Heart right ventricle (tissue), 16 donors: ENCODE measurements around the gene TEX28. TPM values are rescaled to one million over a fixed set of nuclear protein-coding genes. Genes with fewer than 3 reads are reported as not detected.
A peak's percentile ranks its signal among the peaks of the same experiment; 100 is the strongest.
"Not testable (repeated sequence)": the region's sequence is repeated elsewhere in the genome, so short reads cannot be mapped to it uniquely, and the experiment has no call there.

ENCODE experiments used
- ATAC-seq, 8 donors: fragments of 200-7000 bp; cut with Tn5 transposase; one replicate each; pipeline ENCODE4 v1.9.1; 2020; ENCODE audit warnings: mild to moderate bottlenecking in 8 of 8, moderate library complexity in 8 of 8, moderate number of reproducible peaks in 1 of 8
- DNase-seq, 2 donors: peaks; one replicate each; pipeline ENCODE4 v3.0.0-alpha.2; 2020
- H3K27ac ChIP-seq, 10 donors: fragments of 200-600 bp; sonication (generic) in 2 of 10; one replicate each; pipeline versions ENCODE4 v1.5.0 to v1.8.0; 2020 to 2022; ENCODE audit warnings: mild to moderate bottlenecking in 3 of 10
- H3K27me3 ChIP-seq, 7 donors: fragments of 200-600 bp; one replicate each; pipeline ENCODE4 v1.8.0; 2021 to 2022; ENCODE audit warnings: mild to moderate bottlenecking in 2 of 7
- H3K36me3 ChIP-seq, 9 donors: fragments of 200-600 bp; sonication (generic) in 1 of 9; one replicate each; pipeline versions ENCODE4 v1.5.0 to v1.8.0; 2020 to 2022; ENCODE audit warnings: mild to moderate bottlenecking in 2 of 9
- H3K4me1 ChIP-seq, 9 donors: fragments of 200-600 bp; sonication (generic) in 1 of 9; one replicate each; pipeline versions ENCODE4 v1.5.0 to v1.8.0; 2020 to 2022; ENCODE audit warnings: mild to moderate bottlenecking in 4 of 9
- H3K4me3 ChIP-seq, 10 donors: fragments of 200-600 bp; sonication (generic) in 2 of 10; one replicate each; pipeline versions ENCODE4 v1.5.0 to v1.8.0; 2020 to 2022; ENCODE audit warnings: mild to moderate bottlenecking in 7 of 10, moderate library complexity in 2 of 10
- H3K9me3 ChIP-seq, 11 donors: fragments of 200-600 bp in 10 of 11; sonication (generic) in 2 of 11; one replicate each; pipeline versions ENCODE4 v1.5.0 to v1.8.0; 2013 to 2022; ENCODE audit warnings: mild to moderate bottlenecking in 2 of 11, control low read depth in 1 of 11, moderate library complexity in 1 of 11
- CTCF ChIP-seq, 9 donors: fragments of 200-600 bp; sonication (generic) in 2 of 9; IDR thresholded peaks; one replicate each; pipeline versions ENCODE4 v1.5.0 to v1.8.0; 2021 to 2022; ENCODE audit warnings: antibody characterized with exemption in 9 of 9, mild to moderate bottlenecking in 5 of 9, moderate library complexity in 1 of 9
- WGBS, 2 donors: extraction: QIAGEN DNeasy Blood & Tissue Kit; methylation state at CpG; one replicate each; pipeline ENCODE4 v1.1.7; 2013; ENCODE audit warnings: inconsistent platforms in 1 of 2; 5-methylcytosine and 5-hydroxymethylcytosine counted together
- intact Hi-C, 10 donors: fragments of 100-400 bp; cut with DNase I; formaldehyde crosslinking; loops; one replicate each; pipeline versions ENCODE4 v1.11.1 to v1.14.2; 2022
- long read RNA-seq, 3 donors: library from polyadenylated mRNA; unstranded; transcript quantifications; one replicate each; pipeline ENCODE4 v2.0.0, GENCODE V29; 2020 to 2021
- polyA plus RNA-seq, 2 donors: library from polyadenylated mRNA; stranded (reverse); fragments of 200-250 nt; gene quantifications; one replicate each; pipeline ENCODE4 v1.2.3, GENCODE V29; 2013
- total RNA-seq, 10 donors: library from RNA; stranded (reverse); fragmentation: NEBNext Ultra II Directional in 3 of 10; extraction: Animal tissue kit (Norgen Biotek cat#: 25700) in 3 of 10; gene quantifications; one replicate each; pipeline versions ENCODE4 v1.2.1 to v1.2.4, GENCODE V29; 2021 to 2023
- donor health status: Arrhythmogenic right ventricular cardiomyopathy.
- donor health status: ischemic (EF 13 %, LVEDD 7.1; RV severe dilation, severe dysfunction).
- donor health status: healthy with polysubstance abuse.
- donor health status: DM: no; HTN: yes; CAD: no.
- donor health status: DM: no; HTN: no; CAD: no.
- donor health status: ischemic (EF 25% LVEDD 6.9; RV normal size, moderate dysfunction).
- donor health status: ischemic (EF 25% LVEDD 5.7; RV mildly dilated, moderate dysfunction).
- donor health status: healthy.
- donor health status: DM: yes; HTN: yes; CAD: no.
- donor health status: Ischemic cardiomyopathy.
- donor health status: ischemic (EF 35%, LVEDD 5.7; RV mildly dilated, moderate dysfunction).
- donor health status: nonischemic (EF 11% LVEDD 7.7; RV severe dilation, severe dysfunction).
- donor health status: DM: yes; HTN: yes; CAD: no.
- donor health status: PGD.
- donor health status: ischemic (EF 29% LVEDD 5.4; RV normal size, mild dysfunction).
- donor health status: nonischemic (EF 23%, LVEDD 6.1; RV moderate dilation, normal function).

Gene TEX28, protein sequence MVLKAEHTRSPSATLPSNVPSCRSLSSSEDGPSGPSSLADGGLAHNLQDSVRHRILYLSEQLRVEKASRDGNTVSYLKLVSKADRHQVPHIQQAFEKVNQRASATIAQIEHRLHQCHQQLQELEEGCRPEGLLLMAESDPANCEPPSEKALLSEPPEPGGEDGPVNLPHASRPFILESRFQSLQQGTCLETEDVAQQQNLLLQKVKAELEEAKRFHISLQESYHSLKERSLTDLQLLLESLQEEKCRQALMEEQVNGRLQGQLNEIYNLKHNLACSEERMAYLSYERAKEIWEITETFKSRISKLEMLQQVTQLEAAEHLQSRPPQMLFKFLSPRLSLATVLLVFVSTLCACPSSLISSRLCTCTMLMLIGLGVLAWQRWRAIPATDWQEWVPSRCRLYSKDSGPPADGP
- total RNA-seq = not detected
- polyA plus RNA-seq = not detected
- long read RNA-seq, donor 1 = 0 reads
- long read RNA-seq, donor 2 = 0 reads
- long read RNA-seq, donor 3 = 0 reads

- DNase-seq = no peak
- intact Hi-C loops = no loop called here
- no peak for TF ChIP-seq CTCF (IDR thresholded peaks at IDR 0.05)
- Histone ChIP-seq H3K9me3 (peaks cover 0 to 11% (median 0%) of the 10 kb centered on the region in 11 donors), H3K4me3 (no peak within 1 kb of the TSS), H3K27me3 (no peaks in the 10 kb centered on the region), H3K4me1 (no peaks in the 10 kb centered on the region), H3K27ac (no peak within 1 kb of the TSS), H3K36me3 (no peaks in the 10 kb centered on the region)
- ATAC-seq = no peak
- 95 to 96% methylated on average over 29 to 39 of the region's 39 CpGs for WGBS, 2 donors
Measured at GRCh38 chrX:154294791-154295574, at the start of gene TEX28. TEX28 (minus strand) TSS chrX:154295124; CDS start chrX:154292117, 3,007 bp downstream.

- H3K9me3 ChIP-seq, intact Hi-C loops, H3K4me3 ChIP-seq, H3K27me3 ChIP-seq, DNase-seq, H3K36me3 ChIP-seq, H3K27ac ChIP-seq, H3K4me1 ChIP-seq: not testable (repeated sequence)
- no CpG with 5 or more reads among the region's 20 CpGs for WGBS, 2 donors
- peak; percentile 5 to 56 (median 25) for ATAC-seq
Measured at GRCh38 chrX:154343620-154344019, 48.7 kb upstream of the TEX28 start.

GRCh38 chrX:154343063-154343462, 48.1 kb upstream of the TEX28 start:
- intact Hi-C loops, DNase-seq, H3K4me1 ChIP-seq, H3K4me3 ChIP-seq, H3K36me3 ChIP-seq, H3K27ac ChIP-seq, H3K27me3 ChIP-seq, H3K9me3 ChIP-seq: not testable (repeated sequence)
- WGBS, 2 donors = no CpG with 5 or more reads among the region's 16 CpGs
- ATAC-seq = peak in 5 of 8 donors; percentile 1 to 15 (median 5)

DNA sequence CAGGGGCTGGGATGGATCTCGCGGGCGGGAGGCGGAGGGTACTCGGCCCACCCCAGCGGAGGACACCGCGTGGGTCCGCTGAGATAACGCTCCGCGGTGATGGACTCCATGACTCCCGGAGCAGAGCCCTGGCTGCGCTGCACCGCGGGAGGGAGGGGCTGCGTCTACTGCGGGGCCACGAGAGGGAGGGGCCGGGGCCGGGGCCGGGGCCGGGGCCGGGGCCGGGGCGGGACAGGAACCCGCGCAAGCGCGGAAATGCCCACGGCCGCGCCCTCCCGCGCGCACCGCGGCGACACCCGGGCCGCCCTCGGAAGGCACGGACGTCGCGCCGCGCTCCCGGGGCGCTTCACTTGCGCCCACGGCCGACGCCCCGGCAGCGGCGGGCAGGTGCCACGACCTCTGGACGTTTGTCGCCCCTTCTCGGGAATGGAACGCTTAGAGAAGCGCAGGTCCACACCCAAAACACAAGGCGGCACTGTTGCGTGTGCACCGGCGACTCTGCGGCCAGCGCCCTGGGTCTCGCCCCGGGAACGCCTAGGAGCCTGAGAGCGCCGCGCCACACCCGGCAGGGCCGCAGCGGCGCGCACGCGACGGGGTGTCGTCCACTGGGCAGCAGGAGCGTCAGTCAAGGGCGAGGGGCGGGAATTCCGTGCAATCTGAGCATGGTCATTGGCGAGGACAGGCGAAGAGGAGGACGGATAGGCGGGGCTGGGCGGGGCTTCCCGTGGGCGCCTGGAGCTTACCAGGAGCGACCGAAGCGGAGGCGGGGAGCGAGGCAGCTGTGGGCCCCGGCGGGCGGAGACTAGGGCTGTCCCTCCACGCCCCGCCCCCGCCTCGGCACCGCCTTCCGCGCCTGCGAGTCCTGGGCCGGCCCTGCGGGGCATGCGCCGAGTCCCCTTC, 46.7 kb upstream of the TEX28 start:
- peak overlapping the region in 1 of 10 donors; percentile 28 for H3K4me3 ChIP-seq
- H3K9me3 ChIP-seq, H3K4me1 ChIP-seq, H3K27me3 ChIP-seq, H3K36me3 ChIP-seq, DNase-seq, intact Hi-C loops: not testable (repeated sequence)
- H3K27ac ChIP-seq = peak overlapping the region in 2 of 10 donors; percentile 60 to 69
- peak; percentile 84 to 92 (median 88) for ATAC-seq
- 0% methylated on average over 2 to 10 of the region's 115 CpGs for WGBS, 2 donors

DNA sequence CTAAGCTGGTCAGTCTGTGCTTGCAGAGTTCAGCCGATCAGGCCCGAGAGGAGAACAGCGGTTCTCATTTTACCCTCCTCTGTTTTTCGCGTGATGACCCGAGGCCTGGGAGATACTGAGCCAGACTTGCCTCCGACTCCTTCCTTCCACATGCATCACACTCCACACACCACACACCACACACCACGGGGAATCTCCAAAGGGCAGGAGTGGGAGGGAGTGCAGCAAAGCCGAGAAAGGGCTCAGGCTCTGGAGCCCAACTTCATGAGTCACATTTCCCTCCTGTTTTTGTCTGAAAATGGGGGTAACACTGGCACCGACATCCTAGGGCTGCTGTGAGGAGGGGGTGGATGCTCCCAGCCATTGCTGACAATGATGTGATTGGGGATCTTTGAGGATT, 39.6 kb upstream of the TEX28 start:
- no peak for TF ChIP-seq CTCF (IDR thresholded peaks at IDR 0.05)
- H3K27me3 ChIP-seq = peaks cover 0 to 24% (median 0%) of the 10 kb centered on the region in 7 donors
- peaks cover 0 to 18% (median 0%) of the 10 kb centered on the region in 9 donors for H3K4me1 ChIP-seq
- peak overlapping the region in 1 of 10 donors; percentile 56 for H3K27ac ChIP-seq
- ATAC-seq (no peak), DNase-seq (no peak)
- 68 to 85% methylated on average over 9 to 10 of the region's 10 CpGs for WGBS, 2 donors
- no peak overlapping the region for H3K4me3 ChIP-seq
- no peaks in the 10 kb centered on the region for H3K36me3 ChIP-seq
- H3K9me3 ChIP-seq = no peaks in the 10 kb centered on the region
- intact Hi-C loops = no loop called here
